HUES64 (cell line): ENCODE measurements around the gene LIMS3. TPM values are rescaled to one million over a fixed set of nuclear protein-coding genes. Genes with fewer than 3 reads are reported as not detected.
"Not testable (repeated sequence)": the region's sequence is repeated elsewhere in the genome, so short reads cannot be mapped to it uniquely, and the experiment has no call there.

Source experiments
- H3K27ac ChIP-seq: 2 replicates; pipeline ENCODE4 v1.7.0; 2013; ENCODE audit warnings: low read depth, low read length, inconsistent platforms
- H3K27me3 ChIP-seq: 2 replicates; pipeline ENCODE4 v1.6.1; 2013; ENCODE audit warnings: mild to moderate bottlenecking, low read length; ENCODE audit not compliant: insufficient read depth
- H3K36me3 ChIP-seq: 2 replicates; pipeline ENCODE4 v1.6.1; 2013; ENCODE audit warnings: mild to moderate bottlenecking, low read length; ENCODE audit not compliant: insufficient read depth
- H3K4me1 ChIP-seq: 2 replicates; pipeline ENCODE4 v1.6.1; 2013; ENCODE audit warnings: mild to moderate bottlenecking, low read length, moderate library complexity; ENCODE audit not compliant: insufficient read depth
- H3K4me3 ChIP-seq: 2 replicates; pipeline ENCODE4 v1.5.1; 2013; ENCODE audit warnings: mild to moderate bottlenecking, low read length, moderate library complexity
- H3K9ac ChIP-seq: 2 replicates; pipeline ENCODE4 v1.6.1; 2013; ENCODE audit warnings: mild to moderate bottlenecking, low read depth, low read length
- H3K9me3 ChIP-seq: 2 replicates; pipeline ENCODE4 v1.6.1; 2013; ENCODE audit warnings: low read depth, low read length; ENCODE audit not compliant: insufficient read depth
- WGBS: fragments of 150-250, 120-280 bp; methylation state at CpG from one replicate; pipeline ENCODE4 v1.1.7; 2013; ENCODE audit warnings: missing lambda C conversion rate; 5-methylcytosine and 5-hydroxymethylcytosine counted together
- polyA plus RNA-seq, 2 experiments: library from polyadenylated mRNA; stranded (reverse); fragments of 50-300 nt; gene quantifications; one replicate each; pipeline ENCODE4 v1.2.3, GENCODE V29; 2013

The LIMS3 gene
- polyA plus RNA-seq (2013, experiment 1 of 2) = not detected
- not detected for polyA plus RNA-seq (2013, experiment 2 of 2)

GRCh38 chr2:109898462-109899336, at the start of gene LIMS3:
Gene LIMS3, plus strand, starts transcription at chr2:109898688. Its CDS starts 41 bp downstream, at chr2:109898729.
- H3K4me1 ChIP-seq, H3K9ac ChIP-seq, H3K27ac ChIP-seq, H3K4me3 ChIP-seq, H3K36me3 ChIP-seq, H3K27me3 ChIP-seq, H3K9me3 ChIP-seq: not testable (repeated sequence)
- WGBS = no CpG with 5 or more reads among the region's 28 CpGs

- H3K4me1 ChIP-seq, H3K27ac ChIP-seq, H3K27me3 ChIP-seq, H3K9me3 ChIP-seq, H3K4me3 ChIP-seq, H3K9ac ChIP-seq, H3K36me3 ChIP-seq: not testable (repeated sequence)
- no CpG with 5 or more reads among the region's 8 CpGs for whole genome bisulfite sequencing
These were observed 27.2 kb upstream of the LIMS3 start for GRCh38 chr2:109871129-109871751.

GRCh38 chr2:109876625-109877024, 21.9 kb upstream of the LIMS3 start:
- H3K36me3 ChIP-seq, H3K9me3 ChIP-seq, H3K27me3 ChIP-seq, H3K4me3 ChIP-seq, H3K27ac ChIP-seq, H3K9ac ChIP-seq, H3K4me1 ChIP-seq: not testable (repeated sequence)
- no CpG with 5 or more reads among the region's 3 CpGs for WGBS

- not testable (repeated sequence) for H3K9me3 ChIP-seq, H3K4me1 ChIP-seq, H3K4me3 ChIP-seq, H3K9ac ChIP-seq, H3K27me3 ChIP-seq, H3K36me3 ChIP-seq, H3K27ac ChIP-seq
- no CpG with 5 or more reads among the region's 1 CpG for WGBS
These were observed 16.4 kb upstream of the LIMS3 start for GRCh38 chr2:109882112-109882511.

- not testable (repeated sequence) for H3K27me3 ChIP-seq, H3K9me3 ChIP-seq, H3K4me3 ChIP-seq, H3K9ac ChIP-seq, H3K4me1 ChIP-seq, H3K27ac ChIP-seq, H3K36me3 ChIP-seq
- WGBS = no CpG with 5 or more reads among the region's 4 CpGs
These were observed 10.1 kb upstream of the LIMS3 start for GRCh38 chr2:109888414-109888813.

- not testable (repeated sequence) for H3K9me3 ChIP-seq, H3K36me3 ChIP-seq, H3K27ac ChIP-seq, H3K27me3 ChIP-seq, H3K4me1 ChIP-seq, H3K9ac ChIP-seq, H3K4me3 ChIP-seq
- no CpG with 5 or more reads among the region's 4 CpGs for WGBS
These were observed 8.6 kb upstream of the LIMS3 start for GRCh38 chr2:109889909-109890308.

- not testable (repeated sequence) for H3K9ac ChIP-seq, H3K36me3 ChIP-seq, H3K4me3 ChIP-seq, H3K27ac ChIP-seq, H3K4me1 ChIP-seq, H3K9me3 ChIP-seq, H3K27me3 ChIP-seq
- no CpG with 5 or more reads among the region's 4 CpGs for WGBS
These were observed 7.5 kb upstream of the LIMS3 start for GRCh38 chr2:109891024-109891423.

- WGBS = no CpG with 5 or more reads among the region's 7 CpGs
- not testable (repeated sequence) for H3K27me3 ChIP-seq, H3K4me1 ChIP-seq, H3K4me3 ChIP-seq, H3K9me3 ChIP-seq, H3K9ac ChIP-seq, H3K36me3 ChIP-seq, H3K27ac ChIP-seq
These were observed 4.8 kb upstream of the LIMS3 start for GRCh38 chr2:109893736-109894135.

- H3K27ac ChIP-seq, H3K9me3 ChIP-seq, H3K4me1 ChIP-seq, H3K36me3 ChIP-seq, H3K27me3 ChIP-seq, H3K4me3 ChIP-seq, H3K9ac ChIP-seq: not testable (repeated sequence)
- WGBS = no CpG with 5 or more reads among the region's 6 CpGs
These were observed 4.3 kb upstream of the LIMS3 start for GRCh38 chr2:109894141-109894540.

- H3K27me3 ChIP-seq, H3K36me3 ChIP-seq, H3K9me3 ChIP-seq, H3K27ac ChIP-seq, H3K4me1 ChIP-seq, H3K4me3 ChIP-seq, H3K9ac ChIP-seq: not testable (repeated sequence)
- WGBS = no CpG with 5 or more reads among the region's 3 CpGs
These were observed 3.2 kb upstream of the LIMS3 start for GRCh38 chr2:109895090-109895869.

- H3K9ac ChIP-seq, H3K4me1 ChIP-seq, H3K4me3 ChIP-seq, H3K9me3 ChIP-seq, H3K27ac ChIP-seq, H3K36me3 ChIP-seq, H3K27me3 ChIP-seq: not testable (repeated sequence)
- WGBS = no CpG with 5 or more reads among the region's 4 CpGs
These were observed 2.3 kb upstream of the LIMS3 start for GRCh38 chr2:109896212-109896611.
